Activated CD8-positive, alpha-beta T cell treated with anti-CD3 and anti-CD28 coated beads for 36 hours (primary cell): ENCODE measurements around the gene UBE2J2. TPM values are rescaled to one million over a fixed set of nuclear protein-coding genes. Genes with fewer than 3 reads are reported as not detected.

Experiments used
- ATAC-seq: fragments of 200-7000 bp; cut with Tn5 transposase; one replicate; pipeline ENCODE4 v1.10.0; 2021; ENCODE audit warnings: mild to moderate bottlenecking, moderate library complexity
- CTCF ChIA-PET: fragments of 350-600 bp; sonication (Branson Sonifier 250); formaldehyde crosslinking; loops from one replicate; lab custom pipeline; 2021; ENCODE audit warnings: antibody characterized with exemption; lab: Charles Lee
- POLR2A ChIA-PET: fragments of 350-600 bp; sonication (Branson Sonifier 250); formaldehyde crosslinking; loops from one replicate; lab custom pipeline; 2021; ENCODE audit warnings: antibody characterized with exemption; lab: Charles Lee
- DNase-seq: peaks from one replicate; pipeline ENCODE4 v3.0.0-alpha.2; 2020
- H3K27ac Mint-ChIP-seq: one replicate; pipeline ENCODE4 v1.8.0; 2021; ENCODE audit warnings: mild to moderate bottlenecking, mixed read lengths
- H3K27me3 Mint-ChIP-seq: one replicate; pipeline ENCODE4 v1.8.0; 2021; ENCODE audit warnings: mixed read lengths
- H3K36me3 Mint-ChIP-seq: one replicate; pipeline ENCODE4 v1.8.0; 2021; ENCODE audit warnings: low read depth, mixed read lengths
- H3K4me1 Mint-ChIP-seq: one replicate; pipeline ENCODE4 v1.8.0; 2021; ENCODE audit warnings: low read depth, mixed read lengths
- H3K4me3 Mint-ChIP-seq: one replicate; pipeline ENCODE4 v1.8.0; 2021; ENCODE audit warnings: mild to moderate bottlenecking, moderate library complexity, mixed read lengths
- H3K9me3 Mint-ChIP-seq: one replicate; pipeline ENCODE4 v1.8.0; 2021; ENCODE audit warnings: mixed read lengths
- CTCF ChIP-seq: fragments of 200-600 bp; IDR thresholded peaks from one replicate; pipeline ENCODE4 v1.8.0; 2022; ENCODE audit warnings: antibody characterized with exemption, mild to moderate bottlenecking
- intact Hi-C: fragments of 100-400 bp; cut with micrococcal nuclease; formaldehyde crosslinking; loops from one replicate; pipeline ENCODE4 v1.10.0; 2022
- total RNA-seq, 2 experiments: library from RNA; stranded (reverse); gene quantifications; one replicate each; pipeline ENCODE4 v1.2.3, GENCODE V29; 2021

The UBE2J2 gene
- total RNA-seq, 2 experiments from 2014 or later = 52.3 to 59.2 TPM

- intact Hi-C loops = no loop called here
- DNase-seq = no peak
- Mint-ChIP-seq H3K36me3 (no peaks in the 10 kb centered on the region), H3K9me3 (no peaks in the 10 kb centered on the region), H3K4me3 (no peak overlapping the region), H3K27me3 (no peaks in the 10 kb centered on the region), H3K27ac (no peak overlapping the region), H3K4me1 (peaks cover 8% of the 10 kb centered on the region)
- peak; percentile 51 for TF ChIP-seq CTCF
- ChIA-PET CTCF (interaction anchor here (0.9 to 2.2 kb wide), 4 partner anchors 9 to 267 kb away, joined by 3 to 7 read pairs (median 4); no protein-coding TSS in a partner anchor), POLR2A (interaction anchor here (1.3 kb wide), 1 partner anchor 297 kb away, joined by 4 read pairs; no protein-coding TSS in a partner anchor)
- no peak for ATAC-seq
Measured at GRCh38 chr1:1300352-1300739, 26.7 kb upstream of the UBE2J2 start.

GRCh38 chr1:1299686-1300351, 26.2 kb upstream of the UBE2J2 start:
- no peak overlapping the region for H3K27ac Mint-ChIP-seq
- H3K9me3 Mint-ChIP-seq = no peaks in the 10 kb centered on the region
- DNase-seq (peak; percentile 56), ATAC-seq (peak; percentile 80)
- CTCF ChIA-PET = interaction anchor here (0.9 to 2.2 kb wide), 4 partner anchors 8 to 267 kb away, joined by 3 to 7 read pairs (median 4); no protein-coding TSS in a partner anchor
- POLR2A ChIA-PET = interaction anchor here (1.3 kb wide), 1 partner anchor 297 kb away, joined by 4 read pairs; no protein-coding TSS in a partner anchor
- intact Hi-C loops = no loop called here
- no peaks in the 10 kb centered on the region for H3K36me3 Mint-ChIP-seq
- H3K4me3 Mint-ChIP-seq = no peak overlapping the region
- TF ChIP-seq CTCF = peak; percentile 64
- no peaks in the 10 kb centered on the region for H3K27me3 Mint-ChIP-seq
- peaks cover 4% of the 10 kb centered on the region for H3K4me1 Mint-ChIP-seq

- no peak for TF ChIP-seq CTCF
- Mint-ChIP-seq H3K27me3 (no peaks in the 10 kb centered on the region), H3K9me3 (no peaks in the 10 kb centered on the region), H3K4me1 (peaks cover 2% of the 10 kb centered on the region), H3K4me3 (no peak overlapping the region), H3K36me3 (no peaks in the 10 kb centered on the region), H3K27ac (no peak overlapping the region)
- no peak for DNase-seq
- intact Hi-C loops = no loop called here
- ATAC-seq = no peak
- CTCF ChIA-PET = interaction anchor here (0.9 to 2.2 kb wide), 2 partner anchors 7 to 266 kb away, joined by 3 to 7 read pairs; no protein-coding TSS in a partner anchor
- POLR2A ChIA-PET = interaction anchor here (0.7 kb wide), 1 partner anchor 58 kb away, joined by 3 read pairs; no protein-coding TSS in a partner anchor
Measured at GRCh38 chr1:1298861-1299685, 25.4 kb upstream of the UBE2J2 start.

GRCh38 chr1:1297802-1298424, 24.3 kb upstream of the UBE2J2 start:
- H3K27ac Mint-ChIP-seq = no peak overlapping the region
- H3K9me3 Mint-ChIP-seq = no peaks in the 10 kb centered on the region
- intact Hi-C loops = no loop called here
- no peaks in the 10 kb centered on the region for H3K4me1 Mint-ChIP-seq
- H3K4me3 Mint-ChIP-seq = no peak overlapping the region
- DNase-seq (no peak), ATAC-seq (no peak)
- H3K27me3 Mint-ChIP-seq = no peaks in the 10 kb centered on the region
- no peaks in the 10 kb centered on the region for H3K36me3 Mint-ChIP-seq
- CTCF ChIA-PET = no interaction called here
- POLR2A ChIA-PET = interaction anchor here (0.7 kb wide), 1 partner anchor 57 kb away, joined by 3 read pairs; no protein-coding TSS in a partner anchor
- TF ChIP-seq CTCF = no peak
